ENCODE data around the gene CPSF4L.

The CPSF4L gene

DNA sequence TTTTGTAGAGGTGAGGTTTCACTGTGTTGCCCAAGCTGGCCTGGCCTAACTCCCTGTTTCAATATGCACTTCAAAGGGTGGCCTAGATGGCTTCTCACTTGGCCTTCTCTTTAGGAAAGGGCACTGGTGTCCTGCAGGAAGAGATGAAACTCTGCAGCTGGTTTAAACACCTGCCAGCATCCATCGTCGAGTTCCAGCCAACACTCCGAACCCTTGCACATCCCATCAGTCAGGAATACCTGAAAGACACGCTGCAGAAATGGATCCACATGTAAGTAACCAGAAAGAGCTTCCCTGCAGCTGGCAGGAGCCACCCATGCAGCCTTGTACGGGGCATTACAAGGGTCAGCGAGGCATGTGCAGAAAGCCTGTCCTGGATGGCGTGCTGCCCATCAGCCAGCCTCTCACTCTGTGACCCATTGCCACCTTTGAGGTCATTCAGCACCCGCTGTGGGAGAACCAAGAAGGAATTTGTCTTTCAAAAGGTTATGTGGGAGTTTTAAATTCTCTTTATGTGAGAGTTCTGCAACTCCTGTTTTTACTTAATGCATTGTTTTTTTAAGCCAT is 61.8 kb downstream of the CPSF4L start:
- DNase-seq: no peak

DNA sequence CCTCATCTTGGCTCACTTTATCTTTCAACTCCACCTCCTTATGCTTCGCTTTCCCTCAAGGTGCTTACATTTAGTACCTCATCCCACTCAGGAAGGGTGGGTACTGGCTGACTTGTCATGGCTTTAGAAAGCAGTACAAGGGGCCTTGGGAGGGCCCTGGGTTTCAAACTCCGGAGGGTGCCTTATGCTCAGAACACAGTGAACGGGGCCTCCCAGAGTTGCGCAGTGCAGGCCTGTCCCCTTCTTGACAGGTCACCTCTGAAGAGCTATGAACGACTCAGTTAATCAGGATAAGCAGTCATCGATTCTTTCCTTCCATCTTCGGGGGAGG is 62.8 kb downstream of the CPSF4L start:
- DNase-seq: no peak

Measured in SHP77 (cell line).